HepG2 (cell line): Measurements from ENCODE around the gene NAP1L4. TPM values are rescaled to one million over a fixed set of nuclear protein-coding genes. Genes with fewer than 3 reads are reported as not detected.

ENCODE experiments used
- AHDC1 ChIP-seq: sonication (generic); formaldehyde crosslinking; IDR thresholded peaks from 2 replicates; pipeline ENCODE4 v1.5.1; 2020; ENCODE audit warnings: mild to moderate bottlenecking, missing genetic modification reagents, borderline replicate concordance
- ATF3 ChIP-seq: sonication (generic); formaldehyde crosslinking; IDR thresholded peaks from 2 replicates; pipeline ENCODE4 v1.4.0; 2020; ENCODE audit warnings: missing genetic modification reagents
- CENPT ChIP-seq: sonication (generic); formaldehyde crosslinking; IDR thresholded peaks from 2 replicates; pipeline ENCODE4 v1.8.0; 2022; ENCODE audit warnings: low read depth, mild to moderate bottlenecking, moderate library complexity, missing genetic modification reagents
- FOSL1 ChIP-seq: sonication (generic); formaldehyde crosslinking; IDR thresholded peaks from 2 replicates; pipeline ENCODE4 v1.9.0; 2021; ENCODE audit warnings: missing genetic modification reagents, borderline replicate concordance
- GPBP1L1 ChIP-seq: sonication (generic); formaldehyde crosslinking; IDR thresholded peaks from 2 replicates; pipeline ENCODE4 v1.5.0; 2020; ENCODE audit warnings: mild to moderate bottlenecking, missing genetic modification reagents
- HBP1 ChIP-seq: IDR thresholded peaks from 2 replicates; pipeline ENCODE4 v1.6.1; 2016; ENCODE audit warnings: low read depth, control low read depth
- KLF13 ChIP-seq: sonication (generic); formaldehyde crosslinking; IDR thresholded peaks from 2 replicates; pipeline ENCODE4 v1.4.0; 2020; ENCODE audit warnings: mild to moderate bottlenecking, missing genetic modification reagents
- KLF16 ChIP-seq, 2 experiments: sonication (generic) in 1 of 2; formaldehyde crosslinking in 1 of 2; IDR thresholded peaks; 2 replicates each; pipeline versions ENCODE4 v1.6.1 to v1.8.0; 2016 to 2023; ENCODE audit warnings: missing genetic modification reagents in 2 of 2, missing compliant biosample characterization in 1 of 2
- ONECUT2 ChIP-seq: sonication (generic); formaldehyde crosslinking; IDR thresholded peaks from 2 replicates; pipeline ENCODE4 v1.4.0; 2020; ENCODE audit warnings: missing genetic modification reagents
- RAD21 ChIP-seq: fragments of 450-650 bp; formaldehyde crosslinking; IDR thresholded peaks from 2 replicates; pipeline ENCODE4 v1.5.0; 2020; ENCODE audit warnings: mild to moderate bottlenecking
- SRSF1 ChIP-seq: fragments of 200-400 bp; formaldehyde crosslinking; optimal IDR thresholded peaks from 2 replicates; pipeline ENCODE3; 2017; ENCODE audit warnings: mild to moderate bottlenecking, low read depth, low read length, moderate library complexity
- XRCC5 ChIP-seq: fragments of 200-400 bp; formaldehyde crosslinking; optimal IDR thresholded peaks from 2 replicates; pipeline ENCODE3; 2017; ENCODE audit warnings: mild to moderate bottlenecking, low read length
- ZBTB33 ChIP-seq: sonication (generic); formaldehyde crosslinking; IDR thresholded peaks from 2 replicates; pipeline ENCODE4 v1.4.0; 2020; ENCODE audit warnings: missing genetic modification reagents
- ZFP41 ChIP-seq: sonication (generic); formaldehyde crosslinking; IDR thresholded peaks from 2 replicates; pipeline ENCODE4 v1.4.0; 2020; ENCODE audit warnings: mild to moderate bottlenecking, missing genetic modification reagents, borderline replicate concordance
- ZNF431 ChIP-seq: sonication (generic); formaldehyde crosslinking; IDR thresholded peaks from 2 replicates; pipeline ENCODE4 v1.9.0; 2022; ENCODE audit warnings: missing genetic modification reagents, low read depth, mild to moderate bottlenecking, borderline replicate concordance
- ZNF772 ChIP-seq: sonication (generic); formaldehyde crosslinking; IDR thresholded peaks from 2 replicates; pipeline ENCODE4 v1.5.0; 2020; ENCODE audit warnings: mild to moderate bottlenecking, missing genetic modification reagents
- ZSCAN20 ChIP-seq: sonication (generic); formaldehyde crosslinking; IDR thresholded peaks from 2 replicates; pipeline ENCODE4 v1.4.0; 2020; ENCODE audit warnings: missing genetic modification reagents, mild to moderate bottlenecking, borderline replicate concordance
- polyA plus RNA-seq, 8 experiments: library from polyadenylated mRNA; depleted of rRNA in 3 of 8; stranded (reverse) in 7 of 8; unstranded in 1 of 8; fragments of >200 nt; fragmentation: Illumina TruSeq in 4 of 8; extraction: Trizol in 4 of 8; gene quantifications; 2 replicates each; pipeline versions ENCODE4 v1.2.1 to v1.2.3, GENCODE V29; 2011 to 2016; ENCODE audit warnings: low read depth in 4 of 8, missing spikeins in 1 of 8, mixed read lengths in 1 of 8; ENCODE audit not compliant: insufficient read depth in 1 of 8
- total RNA-seq, 5 experiments: library from RNA; depleted of rRNA; stranded (reverse); fragments of >200 nt; fragmentation: Illumina TruSeq; extraction: Trizol; gene quantifications; 2 replicates each; pipeline ENCODE4 v1.2.3, GENCODE V29; 2016; ENCODE audit warnings: low read depth in 1 of 5

NAP1L4 gene
- total and polyA plus RNA-seq, 2 of the 13 experiments (the other 11 are each of a cell fraction or from before 2014, with no cell fraction given): 64.0 to 186 TPM

GRCh38 chr11:2930704-2931419, 61.3 kb downstream of the NAP1L4 start (continued):
- TF ChIP-seq AHDC1 (CRISPR knock-in tag): 0 out of 2 replicates have a peak, but pooled peaks have one; percentile 2
- TF ChIP-seq ZFP41 (CRISPR knock-in tag): peak; percentile 59; the same call in 1 of the 2 replicates
- peak; percentile 88 for TF ChIP-seq RAD21 (CRISPR knock-in tag)
- no peak for TF ChIP-seq FOSL1 (CRISPR knock-in tag)
- TF ChIP-seq ZSCAN20 (CRISPR knock-in tag): no peak
- TF ChIP-seq GPBP1L1 (CRISPR knock-in tag): no peak
- TF ChIP-seq ZNF772: no peak
- TF ChIP-seq SRSF1: peak; percentile 38
- no peak for TF ChIP-seq ATF3 (CRISPR knock-in tag)
- peak; percentile 85 for TF ChIP-seq XRCC5
- TF ChIP-seq ZNF431 (CRISPR knock-in tag): no peak
- no peak for TF ChIP-seq HBP1 (CRISPR knock-in tag)
- TF ChIP-seq CENPT (CRISPR knock-in tag): no peak
- TF ChIP-seq KLF13: peak; percentile 21; the same call in 1 of the 2 replicates
- TF ChIP-seq KLF16 (CRISPR knock-in tag; IDR thresholded peaks at IDR 0.05): 0 out of 4 replicates have a peak, but pooled peaks of 1 of the 2 experiments have one; percentile 21
- TF ChIP-seq ONECUT2 (CRISPR knock-in tag): no peak
- peak; percentile 65; the same call in 1 of the 2 replicates for TF ChIP-seq ZBTB33 (CRISPR knock-in tag)
